ENCODE results near the gene FCHSD2. TPM values are rescaled to one million over a fixed set of nuclear protein-coding genes. Genes with fewer than 3 reads are reported as not detected.

FCHSD2 gene
- total and polyA plus RNA-seq, 2 donors (not counting 1 experiment from before 2014, with no cell fraction given): 113 to 189 TPM

GRCh38 chr11:72829884-72830533, 312.1 kb downstream of the FCHSD2 start:
- 95% methylated on average over 3 of the region's 5 CpGs for WGBS (ENCODE audit: insufficient coverage)
- intact Hi-C loops (cut with micrococcal nuclease): no loop called here
- Histone ChIP-seq H3K27me3 (replicated peaks in 1 of 4; ENCODE audit: control extremely low read depth in 1 of 4, control insufficient read depth in 3 of 4, insufficient read depth in 4 of 4, low read length in 3 of 4) (no peaks in the 10 kb centered on the region), H3K9me3 (ENCODE audit: control extremely low read depth in 1 of 3, control insufficient read depth in 2 of 3, insufficient read depth in 1 of 3, low read length in 2 of 3) (no peaks in the 10 kb centered on the region), H3K36me3 (replicated peaks in 1 of 2; ENCODE audit: control extremely low read depth in 1 of 2, control insufficient read depth in 1 of 2, extremely low read depth in 1 of 2, insufficient read depth in 2 of 2, low read length in 1 of 2) (peaks cover 0 to 70% of the 10 kb centered on the region in 2 experiments), H3K4me2 (replicated peaks; ENCODE audit: low read depth, low read length, poor library complexity, severe bottlenecking) (no peak overlapping the region), H4K20me1 (ENCODE audit: control insufficient read depth, insufficient read depth, low read length, poor library complexity, severe bottlenecking) (peaks cover 27% of the 10 kb centered on the region), H3K4me1 (ENCODE audit: control insufficient read depth in 2 of 2, insufficient read depth in 2 of 2, low read length in 2 of 2) (peaks cover 0 to 14% of the 10 kb centered on the region in 2 donors), H3K9ac (ENCODE audit: low read length) (no peak overlapping the region), H3K79me2 (ENCODE audit: control insufficient read depth, insufficient read depth, low read length) (no peaks in the 10 kb centered on the region), H2AFZ (ENCODE audit: insufficient read depth, low read depth, low read length, poor library complexity, severe bottlenecking) (no peak overlapping the region), H3K4me3 (ENCODE audit: control extremely low read depth in 1 of 5, extremely low read depth in 1 of 5, insufficient read depth in 1 of 5, low read depth in 2 of 5, low read length in 4 of 5) (no peak overlapping the region), H3K27ac (ENCODE audit: low read length in 2 of 2) (peak overlapping the region in 1 of 2 donors; percentile 17)
- CTCF ChIA-PET: interaction anchor here (0.8 to 9.3 kb wide), 6 partner anchors 10 to 413 kb away, joined by 4 to 126 read pairs (median 14); no protein-coding TSS in a partner anchor
- peak overlapping the region; percentile 82 for H3K27ac Mint-ChIP-seq
- peaks cover 29% of the 10 kb centered on the region for H3K4me1 Mint-ChIP-seq
- H3K4me3 Mint-ChIP-seq: no peak overlapping the region
- no peaks in the 10 kb centered on the region for H3K27me3 Mint-ChIP-seq
- DNase-seq: no peak
- no peaks in the 10 kb centered on the region for H3K9me3 Mint-ChIP-seq (ENCODE audit: insufficient read depth)
- POLR2A ChIA-PET: interaction anchor here (0.6 to 2.5 kb wide), 2 partner anchors 14 to 87 kb away, joined by 3 to 6 read pairs; no protein-coding TSS in a partner anchor
- ATAC-seq (ENCODE audit: low read depth): no peak
- TF ChIP-seq EZH2 (IDR thresholded peaks at IDR 0.05; ENCODE audit: borderline replicate concordance, insufficient read depth, low read depth, low read length, poor library complexity, severe bottlenecking) (no peak), CTCF (IDR thresholded peaks at IDR 0.05) (no peak)

GRCh38 chr11:72829178-72829577, 312.9 kb downstream of the FCHSD2 start:
- no peak for DNase-seq
- peak overlapping the region in 1 of 2 donors; percentile 17 for H3K27ac ChIP-seq (ENCODE audit: low read length in 2 of 2)
- H3K27ac Mint-ChIP-seq: peak overlapping the region; percentile 82
- 94% methylated on average over 11 of the region's 13 CpGs for WGBS (ENCODE audit: insufficient coverage)
- intact Hi-C loops (cut with micrococcal nuclease): no loop called here
- H3K36me3 ChIP-seq (replicated peaks in 1 of 2; ENCODE audit: control extremely low read depth in 1 of 2, control insufficient read depth in 1 of 2, extremely low read depth in 1 of 2, insufficient read depth in 2 of 2, low read length in 1 of 2): peaks cover 0 to 67% of the 10 kb centered on the region in 2 experiments
- no peaks in the 10 kb centered on the region for H3K27me3 ChIP-seq (replicated peaks in 1 of 4; ENCODE audit: control extremely low read depth in 1 of 4, control insufficient read depth in 3 of 4, insufficient read depth in 4 of 4, low read length in 3 of 4)
- H3K4me1 ChIP-seq (ENCODE audit: control insufficient read depth in 2 of 2, insufficient read depth in 2 of 2, low read length in 2 of 2): peaks cover 0 to 14% of the 10 kb centered on the region in 2 donors
- no peaks in the 10 kb centered on the region for H3K9me3 ChIP-seq (ENCODE audit: control extremely low read depth in 1 of 3, control insufficient read depth in 2 of 3, insufficient read depth in 1 of 3, low read length in 2 of 3)
- H3K9me3 Mint-ChIP-seq (ENCODE audit: insufficient read depth): no peaks in the 10 kb centered on the region
- TF ChIP-seq EZH2 (IDR thresholded peaks at IDR 0.05; ENCODE audit: borderline replicate concordance, insufficient read depth, low read depth, low read length, poor library complexity, severe bottlenecking): no peak
- TF ChIP-seq CTCF (IDR thresholded peaks at IDR 0.05): no peak
- ChIA-PET CTCF (interaction anchor here (1.3 to 9.3 kb wide), 5 partner anchors 18 to 356 kb away, joined by 5 to 126 read pairs (median 8); no protein-coding TSS in a partner anchor), POLR2A (interaction anchor here (0.6 to 2.5 kb wide), 2 partner anchors 13 to 88 kb away, joined by 3 to 6 read pairs; no protein-coding TSS in a partner anchor)
- H3K27me3 Mint-ChIP-seq: no peaks in the 10 kb centered on the region
- ATAC-seq (ENCODE audit: low read depth): no peak
- H3K4me2 ChIP-seq (replicated peaks; ENCODE audit: low read depth, low read length, poor library complexity, severe bottlenecking): no peak overlapping the region
- H3K4me1 Mint-ChIP-seq: peaks cover 35% of the 10 kb centered on the region
- no peak overlapping the region for H3K9ac ChIP-seq (ENCODE audit: low read length)
- no peaks in the 10 kb centered on the region for H3K79me2 ChIP-seq (ENCODE audit: control insufficient read depth, insufficient read depth, low read length)
- H2AFZ ChIP-seq (ENCODE audit: insufficient read depth, low read depth, low read length, poor library complexity, severe bottlenecking): no peak overlapping the region
- no peak overlapping the region for H3K4me3 Mint-ChIP-seq
- peaks cover 27% of the 10 kb centered on the region for H4K20me1 ChIP-seq (ENCODE audit: control insufficient read depth, insufficient read depth, low read length, poor library complexity, severe bottlenecking)
- no peak overlapping the region for H3K4me3 ChIP-seq (ENCODE audit: control extremely low read depth in 1 of 5, extremely low read depth in 1 of 5, insufficient read depth in 1 of 5, low read depth in 2 of 5, low read length in 4 of 5)

Measured in B cell (primary cell).